Transverse colon (tissue), 4 donors: ENCODE data around the gene ZFAND3. TPM values are rescaled to one million over a fixed set of nuclear protein-coding genes. Genes with fewer than 3 reads are reported as not detected.

ENCODE experiments used
- DNase-seq: peaks from one replicate; pipeline ENCODE4 v3.0.0-alpha.2; 2019
- H3K27ac ChIP-seq, 4 donors: fragments of 200-600 bp; sonication (generic); 2 replicates each; pipeline ENCODE4 v1.5.1; 2016 to 2018; ENCODE audit warnings: inconsistent platforms in 4 of 4
- H3K27me3 ChIP-seq: fragments of 200-600 bp; sonication (generic); 2 replicates; pipeline ENCODE4 v1.5.1; 2017; ENCODE audit warnings: inconsistent platforms
- H3K36me3 ChIP-seq, 4 donors: fragments of 200-600 bp; sonication (generic); 2 replicates each; pipeline ENCODE4 v1.5.1; 2017 to 2019; ENCODE audit warnings: inconsistent platforms in 4 of 4
- H3K4me1 ChIP-seq, 4 donors: fragments of 200-600 bp; sonication (generic); 2 replicates each; pipeline ENCODE4 v1.5.1; 2017 to 2020; ENCODE audit warnings: inconsistent platforms in 4 of 4
- H3K4me3 ChIP-seq, 4 donors: fragments of 200-600 bp; sonication (generic); 1 replicate in 1 of 4; 2 replicates in 3 of 4; pipeline versions ENCODE4 v1.5.1 to v1.6.1; 2017 to 2019; ENCODE audit warnings: inconsistent platforms in 4 of 4
- H3K9me3 ChIP-seq, 2 donors: fragments of 200-600 bp; sonication (generic); 2 replicates each; pipeline ENCODE4 v1.5.1; 2017 to 2019; ENCODE audit warnings: inconsistent platforms in 2 of 2
- EP300 ChIP-seq: sonication (generic); formaldehyde crosslinking; IDR thresholded peaks from one replicate; pipeline ENCODE4 v1.6.1; 2017; ENCODE audit warnings: antibody characterized with exemption, low read depth
- POLR2A ChIP-seq: fragments of 450-650 bp; IDR thresholded peaks from one replicate; pipeline ENCODE4 v1.6.1; 2016; ENCODE audit warnings: antibody characterized with exemption, mild to moderate bottlenecking, moderate library complexity
- POLR2AphosphoS5 ChIP-seq, 3 donors: sonication (generic); formaldehyde crosslinking; IDR thresholded peaks; one replicate each; pipeline ENCODE4 v1.6.1; 2016; ENCODE audit warnings: antibody characterized with exemption in 3 of 3
- WGBS, 2 donors: methylation state at CpG; one replicate each; pipeline ENCODE4 v1.1.5; 2018; ENCODE audit warnings: low coverage in 1 of 2; 5-methylcytosine and 5-hydroxymethylcytosine counted together
- in situ Hi-C, 4 donors: fragments of 200-750 bp; cut with MboI; loops; one replicate each; pipeline versions ENCODE4 v1.15.0 to v1.15.1; 2017; ENCODE audit warnings: low sequenced_read_pairs in 3 of 4, low pct_ligation_motif_present in 1 of 4, low pct_unique_long_range_greater_than_20kb in 1 of 4
- intact Hi-C: fragments of 100-400 bp; cut with DNase I; formaldehyde crosslinking; loops from one replicate; pipeline ENCODE4 v1.15.1; 2023; ENCODE audit warnings: low total_unique reads
- total RNA-seq, 4 donors: library from RNA; depleted of rRNA; stranded (reverse); fragments of >200 nt; gene quantifications; one replicate each; pipeline ENCODE4 v1.1.0, GENCODE V29; 2016
- TF ChIP-seq, protein P1 (sequence below), 5 experiments: fragments of 200-600 bp in 3 of 5; fragments of 450-650 bp in 2 of 5; sonication (generic) in 3 of 5; IDR thresholded peaks; 1 replicate in 2 of 5; 2 replicates in 3 of 5; pipeline ENCODE4 v1.5.1; 2016 to 2017; ENCODE audit warnings: antibody characterized with exemption in 5 of 5, inconsistent platforms in 3 of 5, mild to moderate bottlenecking in 2 of 5, moderate library complexity in 1 of 5

ZFAND3 gene
- total RNA-seq, 4 donors from 2014 or later: 20.5 to 83.4 (median 36.5) TPM

DNA sequence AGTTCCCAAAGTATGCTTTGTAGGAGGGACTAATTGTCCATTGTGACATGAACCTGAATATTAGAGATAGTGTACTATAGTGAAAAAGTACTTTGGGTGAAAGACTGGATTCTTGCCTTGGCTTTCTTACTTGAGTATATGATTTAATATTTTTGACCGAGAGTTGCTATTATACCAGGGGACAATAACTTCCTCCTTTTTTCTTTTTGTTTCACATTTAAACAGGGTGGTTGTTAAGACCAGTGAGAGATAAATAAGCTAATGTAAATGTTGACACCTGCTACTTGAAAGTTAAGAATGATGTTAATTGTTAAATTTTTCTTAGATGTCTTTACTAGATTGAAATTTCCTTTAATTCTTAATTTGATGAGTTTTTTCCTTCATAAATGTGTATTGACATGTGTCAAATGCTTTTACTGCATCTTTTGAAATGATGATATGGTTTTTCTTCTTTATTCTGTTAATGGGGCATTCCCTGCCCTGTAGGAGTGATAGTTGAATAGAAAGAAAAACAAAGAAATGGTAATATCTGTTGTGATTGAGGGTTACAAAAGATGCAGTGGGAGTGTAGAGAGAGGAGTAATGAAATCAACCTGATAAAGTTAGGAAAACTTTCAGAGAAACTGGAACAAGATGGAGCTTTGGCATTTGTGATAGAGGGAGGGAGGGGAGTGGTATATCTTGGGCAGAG lies 48.4 kb downstream of the ZFAND3 start:
- no peaks in the 10 kb centered on the region for H3K27me3 ChIP-seq
- no peaks in the 10 kb centered on the region for H3K36me3 ChIP-seq
- WGBS, 2 donors: 57 to 66% methylated on average over 1 of the region's 1 CpG
- no peak for DNase-seq
- H3K4me1 ChIP-seq: peaks cover 0 to 27% (median 13%) of the 10 kb centered on the region in 4 donors
- in situ Hi-C loops (no loop called here), intact Hi-C loops (loop anchor here (10.0 kb wide), 1 partner anchor 53 kb away; the partner anchor contains the start of gene ZFAND3)
- H3K27ac ChIP-seq: no peak overlapping the region
- H3K4me3 ChIP-seq: no peak overlapping the region
- no peak for TF ChIP-seq EP300
- TF ChIP-seq POLR2A: no peak
- TF ChIP-seq, protein P1, sequence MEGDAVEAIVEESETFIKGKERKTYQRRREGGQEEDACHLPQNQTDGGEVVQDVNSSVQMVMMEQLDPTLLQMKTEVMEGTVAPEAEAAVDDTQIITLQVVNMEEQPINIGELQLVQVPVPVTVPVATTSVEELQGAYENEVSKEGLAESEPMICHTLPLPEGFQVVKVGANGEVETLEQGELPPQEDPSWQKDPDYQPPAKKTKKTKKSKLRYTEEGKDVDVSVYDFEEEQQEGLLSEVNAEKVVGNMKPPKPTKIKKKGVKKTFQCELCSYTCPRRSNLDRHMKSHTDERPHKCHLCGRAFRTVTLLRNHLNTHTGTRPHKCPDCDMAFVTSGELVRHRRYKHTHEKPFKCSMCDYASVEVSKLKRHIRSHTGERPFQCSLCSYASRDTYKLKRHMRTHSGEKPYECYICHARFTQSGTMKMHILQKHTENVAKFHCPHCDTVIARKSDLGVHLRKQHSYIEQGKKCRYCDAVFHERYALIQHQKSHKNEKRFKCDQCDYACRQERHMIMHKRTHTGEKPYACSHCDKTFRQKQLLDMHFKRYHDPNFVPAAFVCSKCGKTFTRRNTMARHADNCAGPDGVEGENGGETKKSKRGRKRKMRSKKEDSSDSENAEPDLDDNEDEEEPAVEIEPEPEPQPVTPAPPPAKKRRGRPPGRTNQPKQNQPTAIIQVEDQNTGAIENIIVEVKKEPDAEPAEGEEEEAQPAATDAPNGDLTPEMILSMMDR (IDR thresholded peaks at IDR 0.05): no peak
- TF ChIP-seq POLR2AphosphoS5 (IDR thresholded peaks at IDR 0.05): no peak
- H3K9me3 ChIP-seq: peaks cover 0 to 5% of the 10 kb centered on the region in 2 donors

DNA sequence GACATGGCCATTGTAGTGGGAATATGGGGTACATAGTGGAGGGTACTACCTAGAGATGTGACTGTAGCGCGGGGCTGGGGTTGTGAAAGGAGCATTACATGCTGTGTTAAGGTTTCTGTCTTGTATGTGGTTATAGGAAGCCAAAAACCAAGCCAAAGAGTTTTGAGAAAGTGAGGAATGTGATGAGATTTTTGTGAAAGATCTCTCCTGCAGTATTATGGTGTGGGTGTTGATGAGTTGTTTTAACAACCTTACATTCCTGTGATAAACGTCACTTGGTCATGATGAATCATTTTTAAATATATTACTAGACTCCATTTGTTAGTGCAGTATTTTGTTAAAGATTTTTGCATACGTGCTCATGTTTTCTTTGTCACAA lies 48.9 kb downstream of the ZFAND3 start:
- peaks cover 0 to 5% of the 10 kb centered on the region in 2 donors for H3K9me3 ChIP-seq
- H3K27me3 ChIP-seq: no peaks in the 10 kb centered on the region
- no peaks in the 10 kb centered on the region for H3K36me3 ChIP-seq
- intact Hi-C loops: loop anchor here (10.0 kb wide), 1 partner anchor 54 kb away; the partner anchor contains the start of gene ZFAND3
- no peak overlapping the region for H3K4me3 ChIP-seq
- DNase-seq: no peak
- H3K27ac ChIP-seq: no peak overlapping the region
- TF ChIP-seq EP300: no peak
- TF ChIP-seq POLR2AphosphoS5 (IDR thresholded peaks at IDR 0.05): no peak
- TF ChIP-seq, protein P1 (IDR thresholded peaks at IDR 0.05): no peak
- TF ChIP-seq POLR2A: no peak
- peaks cover 0 to 27% (median 13%) of the 10 kb centered on the region in 4 donors for H3K4me1 ChIP-seq
- WGBS, 2 donors: 66 to 84% methylated on average over 4 of the region's 4 CpGs
- in situ Hi-C loops: no loop called here

DNA sequence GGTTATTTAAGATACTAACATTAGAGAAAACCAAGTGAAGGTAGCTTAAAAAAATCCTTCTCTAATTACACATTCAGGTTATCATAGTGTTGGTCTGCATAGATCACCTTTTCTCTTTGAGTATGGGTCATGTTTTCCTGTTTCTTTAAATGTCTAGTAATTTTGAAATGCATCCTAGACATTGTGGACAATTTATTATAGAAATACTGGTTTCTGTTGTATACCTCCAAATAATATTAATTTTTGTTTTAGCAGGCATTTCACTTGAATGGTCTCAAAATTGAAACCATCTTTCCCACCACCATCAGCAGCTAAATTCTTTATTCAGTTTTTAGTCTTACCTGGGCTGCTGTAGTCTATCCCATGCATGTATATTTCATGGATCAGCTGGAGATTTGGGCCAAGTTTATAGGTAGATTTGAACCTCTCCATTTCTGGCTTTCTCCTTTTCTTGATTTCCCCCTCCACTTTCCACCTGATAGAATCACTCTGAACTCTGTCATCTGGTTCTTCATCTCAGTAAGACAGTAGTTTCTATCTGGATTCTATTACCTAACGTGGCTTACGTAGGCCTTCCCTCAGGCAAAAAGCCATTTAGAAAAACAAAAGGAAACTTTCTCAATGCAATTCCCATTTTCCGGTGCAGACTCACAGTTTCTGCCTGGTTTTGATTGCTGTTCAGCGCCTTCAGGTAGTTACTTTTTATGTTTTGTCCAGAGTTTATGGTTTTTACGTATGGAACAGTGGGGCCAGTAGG lies 52.3 kb downstream of the ZFAND3 start:
- Histone ChIP-seq H3K27ac (no peak overlapping the region), H3K9me3 (peaks cover 0 to 5% of the 10 kb centered on the region in 2 donors), H3K4me1 (peaks cover 0 to 20% (median 8%) of the 10 kb centered on the region in 4 donors), H3K27me3 (no peaks in the 10 kb centered on the region), H3K36me3 (no peaks in the 10 kb centered on the region), H3K4me3 (no peak overlapping the region)
- in situ Hi-C loops: no loop called here
- intact Hi-C loops: no loop called here
- TF ChIP-seq EP300 (no peak), POLR2AphosphoS5 (IDR thresholded peaks at IDR 0.05) (no peak)
- TF ChIP-seq, protein P1 (IDR thresholded peaks at IDR 0.05): no peak
- DNase-seq: no peak
- WGBS, 2 donors: 92 to 99% methylated on average over 5 of the region's 5 CpGs

DNA sequence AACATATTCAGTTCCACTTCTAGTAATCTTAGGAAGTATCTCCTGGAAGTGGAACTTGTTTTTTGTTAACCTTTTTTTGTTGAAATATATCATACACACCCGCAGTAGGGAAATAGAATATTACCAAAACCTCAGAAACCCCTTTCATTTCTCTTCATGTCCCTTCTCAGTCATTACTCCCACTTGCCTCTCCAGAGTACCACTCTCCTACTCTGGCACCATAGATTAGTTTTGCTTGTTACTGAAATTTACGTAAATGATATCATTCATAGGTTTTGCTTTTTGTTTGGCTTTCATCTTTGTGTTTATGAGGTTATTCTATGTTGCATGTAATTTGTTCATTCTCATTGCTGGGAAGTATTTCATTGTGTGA lies 52.8 kb downstream of the ZFAND3 start:
- no peak for DNase-seq
- no peaks in the 10 kb centered on the region for H3K27me3 ChIP-seq
- no peak overlapping the region for H3K27ac ChIP-seq
- in situ Hi-C loops: no loop called here
- H3K4me1 ChIP-seq: peaks cover under 1 to 20% (median 7%) of the 10 kb centered on the region in 4 donors
- intact Hi-C loops: no loop called here
- peaks cover 0 to 5% of the 10 kb centered on the region in 2 donors for H3K9me3 ChIP-seq
- no peak overlapping the region for H3K4me3 ChIP-seq
- WGBS, 2 donors: 49 to 100% methylated on average over 2 of the region's 2 CpGs
- H3K36me3 ChIP-seq: no peaks in the 10 kb centered on the region
- TF ChIP-seq POLR2A (no peak), EP300 (no peak), POLR2AphosphoS5 (IDR thresholded peaks at IDR 0.05) (no peak)
- TF ChIP-seq, protein P1 (IDR thresholded peaks at IDR 0.05): no peak
